IPS-18c (cell line): ENCODE results near the gene RIMKLB.

ENCODE experiments used
- H3K4me3 ChIP-seq: 2 replicates; pipeline ENCODE4 v1.7.0; 2013; ENCODE audit warnings: low read depth, mild to moderate bottlenecking, low read length, moderate library complexity; ENCODE audit not compliant: insufficient read depth
- H3K9me3 ChIP-seq: one replicate; pipeline ENCODE4 v1.6.1; 2013; ENCODE audit warnings: mild to moderate bottlenecking, low read length, moderate library complexity; ENCODE audit not compliant: control insufficient read depth, insufficient read depth

RIMKLB gene

DNA sequence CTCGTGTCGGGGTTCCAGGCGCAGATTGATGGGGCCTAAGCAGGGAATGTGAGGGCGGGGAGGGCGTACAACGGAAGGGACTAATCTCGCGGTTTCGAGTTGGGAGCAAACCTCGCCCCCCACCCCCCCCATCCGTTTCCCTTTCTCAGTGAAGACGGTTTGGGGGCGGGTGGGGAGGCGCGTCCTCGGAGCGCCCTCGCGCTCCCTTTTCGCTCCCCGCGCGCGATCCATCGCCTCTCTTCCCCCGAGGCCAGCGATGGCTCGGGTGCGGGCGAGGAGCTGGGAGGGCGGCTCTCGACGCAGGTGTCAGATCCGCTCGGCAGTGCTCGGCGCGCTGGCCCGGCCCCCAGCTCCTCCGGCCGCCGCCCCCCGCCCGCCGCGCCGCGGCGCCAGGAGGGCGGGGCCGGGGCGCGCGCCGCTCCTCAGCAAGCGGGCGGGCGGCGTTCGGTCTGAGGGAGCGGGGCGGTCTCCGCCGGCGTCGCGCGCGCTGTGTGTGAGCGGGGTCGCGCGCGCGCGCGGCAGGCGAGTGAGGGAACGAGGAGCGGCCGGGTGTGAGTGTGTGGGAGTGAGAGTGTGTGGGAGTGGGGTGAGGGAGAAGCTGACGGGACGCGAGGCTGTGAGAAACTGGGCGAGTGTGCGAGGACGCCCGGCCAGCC is at the start of gene RIMKLB:
Gene RIMKLB, plus strand, starts transcription at position 516 of the 656 bp plus-strand sequence. CDS start 15,876 bp downstream, outside the sequence.
- H3K4me3 ChIP-seq: peak within 1 kb of the TSS; percentile 93

GRCh38 chr12:8648576-8649205 is 49.1 kb upstream of the RIMKLB start:
- Histone ChIP-seq H3K9me3 (no peaks in the 10 kb centered on the region), H3K4me3 (no peak overlapping the region)

More for the DNA sequence above, at the start of gene RIMKLB:
- H3K9me3 ChIP-seq: no peaks in the 10 kb centered on the region

GRCh38 chr12:8655421-8655820 is 42.4 kb upstream of the RIMKLB start:
- H3K4me3 ChIP-seq: no peak overlapping the region
- H3K9me3 ChIP-seq: no peaks in the 10 kb centered on the region

DNA sequence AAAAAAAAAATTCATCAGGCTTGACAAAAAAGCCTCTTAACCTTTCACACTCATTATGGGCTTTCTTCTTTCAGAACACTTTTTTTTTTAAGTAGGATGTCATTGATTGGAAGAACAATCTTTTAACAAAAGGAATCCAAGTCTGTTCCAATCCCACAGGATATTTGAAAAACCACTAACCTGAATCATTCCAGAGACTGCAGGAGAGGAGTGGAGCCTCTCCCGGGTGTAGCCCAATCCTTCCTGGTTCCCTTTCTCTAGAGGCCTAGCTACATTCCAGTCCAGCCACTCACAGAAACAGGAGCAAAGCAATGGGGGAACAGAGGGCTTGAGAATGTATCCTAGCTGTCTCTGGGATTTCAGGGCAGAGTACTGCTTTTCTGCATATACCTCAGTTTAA is 39.4 kb upstream of the RIMKLB start:
- Histone ChIP-seq H3K9me3 (no peaks in the 10 kb centered on the region), H3K4me3 (no peak overlapping the region)

DNA sequence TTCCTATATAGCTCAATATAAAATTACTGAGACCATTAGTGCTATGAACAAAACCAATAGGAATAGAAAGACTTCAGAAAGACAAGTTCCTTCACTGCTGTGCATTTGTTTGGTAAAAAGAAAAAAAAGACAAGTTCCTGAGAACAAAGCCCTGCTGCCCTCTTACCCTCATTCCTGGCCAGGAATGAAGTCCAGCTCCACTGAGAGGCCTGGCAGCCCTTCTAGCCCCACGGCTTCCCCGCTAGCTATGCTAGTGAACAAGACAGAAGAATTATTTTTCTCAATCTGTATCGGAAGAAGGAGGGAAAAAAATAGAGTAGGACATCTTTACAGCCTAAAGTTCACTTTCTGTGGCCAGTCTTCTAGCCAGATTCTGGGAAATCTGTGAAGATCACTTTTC is 36.8 kb upstream of the RIMKLB start:
- no peak overlapping the region for H3K4me3 ChIP-seq
- no peaks in the 10 kb centered on the region for H3K9me3 ChIP-seq

GRCh38 chr12:8661751-8662150 is 36.0 kb upstream of the RIMKLB start:
- Histone ChIP-seq H3K9me3 (no peaks in the 10 kb centered on the region), H3K4me3 (no peak overlapping the region)

DNA sequence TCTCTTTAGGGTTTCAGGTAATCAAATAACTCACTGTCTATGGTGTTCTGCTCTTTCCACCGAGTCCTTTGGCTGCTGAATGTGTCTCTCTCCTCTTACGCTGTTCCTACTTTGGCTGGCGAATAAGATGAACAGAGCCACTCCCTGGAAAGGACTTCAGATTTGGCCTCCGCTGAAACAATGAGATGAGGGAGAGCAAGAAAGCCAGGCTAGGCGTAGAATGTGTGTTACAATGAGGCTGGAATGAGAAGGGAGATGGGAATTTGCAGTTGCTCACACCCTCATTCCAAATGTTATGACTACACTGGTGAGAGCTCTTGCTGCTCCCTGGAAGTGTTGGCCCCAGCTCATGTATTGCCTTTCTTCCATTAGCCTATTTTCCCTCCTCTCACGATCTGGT is 35.2 kb upstream of the RIMKLB start, which contains the start of gene MFAP5:
Gene MFAP5, minus strand, starts transcription at position 234 of the 400 bp plus-strand sequence. CDS start 722 bp downstream, outside the sequence.
- Histone ChIP-seq H3K4me3 (no peak within 1 kb of the TSS), H3K9me3 (no peaks in the 10 kb centered on the region)

DNA sequence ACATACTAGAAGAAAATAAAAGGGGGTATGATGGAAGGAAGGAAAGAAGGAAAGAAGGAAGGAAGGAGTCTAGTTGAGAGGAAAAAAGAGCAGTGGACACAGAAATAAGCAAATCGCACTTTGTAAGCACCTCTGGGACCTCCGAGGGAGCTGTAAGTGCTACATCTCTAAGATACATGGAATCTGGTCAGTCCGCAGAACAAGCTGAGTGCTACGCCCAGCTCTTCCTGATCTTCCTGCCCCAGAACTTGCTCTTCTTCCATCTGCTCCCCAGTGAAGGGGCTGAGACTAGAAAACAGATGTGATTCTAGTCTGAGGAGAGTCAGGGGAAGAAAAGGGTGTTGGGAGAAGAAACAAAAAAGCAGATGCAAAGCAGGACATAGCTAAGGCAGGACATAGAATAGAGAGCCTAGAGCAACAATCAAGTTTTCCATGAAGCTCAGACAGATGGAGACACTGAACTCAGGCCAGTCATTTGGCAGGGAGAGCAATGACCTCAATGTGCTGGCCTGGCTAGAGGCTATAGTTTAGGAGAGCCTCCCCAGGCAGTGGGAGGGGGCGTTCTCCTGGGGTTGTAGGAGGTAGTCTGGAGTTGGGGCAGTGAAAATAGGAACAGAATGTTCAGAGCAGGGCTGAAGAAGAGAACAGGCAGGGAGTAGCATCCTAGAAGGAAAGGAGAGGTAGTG is 33.4 kb upstream of the RIMKLB start:
- H3K4me3 ChIP-seq: no peak overlapping the region

DNA sequence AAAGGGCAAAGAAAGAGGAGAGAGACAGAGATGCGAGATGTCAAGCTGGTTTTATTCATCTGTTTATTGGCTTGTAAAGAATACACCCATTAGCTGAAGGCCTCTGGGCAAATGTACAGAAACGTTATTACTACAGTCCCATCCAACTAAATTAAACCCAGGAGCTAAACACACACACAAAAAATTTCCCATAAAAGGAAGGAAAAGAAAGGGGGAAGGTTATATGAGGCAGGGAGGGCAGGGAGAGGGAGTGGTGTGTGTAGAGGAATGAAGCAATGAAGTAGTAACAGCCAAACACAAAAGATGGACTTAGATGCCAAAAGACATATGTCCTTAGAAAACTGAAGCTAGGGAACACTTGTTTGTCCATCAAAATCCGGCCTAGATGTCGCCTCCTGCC is 32.0 kb upstream of the RIMKLB start:
- Histone ChIP-seq H3K9me3 (no peaks in the 10 kb centered on the region), H3K4me3 (no peak overlapping the region)

More for the DNA sequence above, 33.4 kb upstream of the RIMKLB start:
- H3K9me3 ChIP-seq: no peaks in the 10 kb centered on the region

- H3K4me3 ChIP-seq: no peak overlapping the region
- no peaks in the 10 kb centered on the region for H3K9me3 ChIP-seq
Measured at GRCh38 chr12:8667270-8667669, 30.5 kb upstream of the RIMKLB start.

DNA sequence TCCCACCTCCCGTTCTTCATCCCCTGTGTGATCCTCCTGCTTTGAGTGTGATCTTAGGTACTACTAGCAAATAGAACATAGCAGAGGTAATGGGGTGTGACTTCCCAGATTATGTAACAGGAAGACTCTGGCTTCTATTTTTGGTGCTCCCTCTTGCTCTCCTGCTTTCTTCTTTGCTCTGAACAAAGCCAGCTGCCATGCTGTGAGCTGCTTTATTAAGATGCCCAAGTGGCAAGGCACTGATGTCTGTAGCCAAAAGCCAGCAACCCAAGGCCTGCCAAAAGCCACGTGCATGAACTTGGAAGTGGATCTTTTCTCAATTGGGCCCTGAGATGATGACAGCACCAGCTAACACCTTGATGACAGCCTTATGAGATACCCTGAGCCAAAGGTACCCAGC is 29.4 kb upstream of the RIMKLB start:
- Histone ChIP-seq H3K9me3 (no peaks in the 10 kb centered on the region), H3K4me3 (no peak overlapping the region)

- no peaks in the 10 kb centered on the region for H3K9me3 ChIP-seq
- no peak overlapping the region for H3K4me3 ChIP-seq
Measured at GRCh38 chr12:8672381-8672780, 25.4 kb upstream of the RIMKLB start.

GRCh38 chr12:8675591-8676036 is 22.2 kb upstream of the RIMKLB start:
- no peak overlapping the region for H3K4me3 ChIP-seq

GRCh38 chr12:8676651-8677050 is 21.1 kb upstream of the RIMKLB start:
- no peaks in the 10 kb centered on the region for H3K9me3 ChIP-seq
- H3K4me3 ChIP-seq: no peak overlapping the region

More at GRCh38 chr12:8675591-8676036, 22.2 kb upstream of the RIMKLB start:
- no peaks in the 10 kb centered on the region for H3K9me3 ChIP-seq

DNA sequence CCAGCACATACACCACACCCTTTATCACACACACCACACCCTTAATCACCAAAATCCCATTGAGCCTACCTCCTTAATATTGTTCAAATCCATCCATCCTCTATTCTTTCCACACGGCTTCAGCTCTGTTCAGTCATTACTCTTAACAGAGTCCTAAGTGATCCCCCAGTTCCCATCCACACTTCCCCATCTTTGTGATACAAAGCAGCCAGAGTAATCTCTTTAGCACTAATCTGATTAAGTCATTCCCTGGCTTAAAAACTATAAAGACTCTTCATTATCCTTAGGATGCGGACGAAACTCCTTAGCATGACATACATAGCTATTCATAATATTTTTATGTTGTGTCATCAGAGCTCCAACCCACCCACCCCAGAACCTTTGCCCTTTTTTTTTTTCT is 20.4 kb upstream of the RIMKLB start:
- Histone ChIP-seq H3K4me3 (no peak overlapping the region), H3K9me3 (no peaks in the 10 kb centered on the region)

DNA sequence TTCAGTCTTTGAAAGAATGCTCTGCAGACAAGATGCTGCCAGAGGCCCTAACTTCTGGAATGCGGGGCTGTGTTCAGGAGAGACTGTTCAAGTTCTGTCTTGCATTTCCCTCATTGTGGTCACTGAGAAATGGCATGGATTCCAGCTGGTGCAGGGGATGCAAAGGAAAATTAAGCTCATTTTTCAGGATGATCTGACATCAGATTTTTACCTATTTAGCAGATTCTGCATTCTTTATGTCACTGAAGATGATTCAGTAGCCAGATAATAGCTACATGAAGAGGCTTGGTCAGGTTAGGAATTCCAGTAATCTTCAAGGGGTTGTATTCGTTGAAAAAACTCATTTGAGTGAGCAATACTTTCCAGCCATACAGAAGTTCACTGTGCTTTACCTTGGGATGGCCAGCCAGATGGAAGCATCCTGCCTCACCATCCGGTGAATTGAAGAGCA is 19.1 kb upstream of the RIMKLB start:
- H3K4me3 ChIP-seq: no peak overlapping the region
- no peaks in the 10 kb centered on the region for H3K9me3 ChIP-seq

DNA sequence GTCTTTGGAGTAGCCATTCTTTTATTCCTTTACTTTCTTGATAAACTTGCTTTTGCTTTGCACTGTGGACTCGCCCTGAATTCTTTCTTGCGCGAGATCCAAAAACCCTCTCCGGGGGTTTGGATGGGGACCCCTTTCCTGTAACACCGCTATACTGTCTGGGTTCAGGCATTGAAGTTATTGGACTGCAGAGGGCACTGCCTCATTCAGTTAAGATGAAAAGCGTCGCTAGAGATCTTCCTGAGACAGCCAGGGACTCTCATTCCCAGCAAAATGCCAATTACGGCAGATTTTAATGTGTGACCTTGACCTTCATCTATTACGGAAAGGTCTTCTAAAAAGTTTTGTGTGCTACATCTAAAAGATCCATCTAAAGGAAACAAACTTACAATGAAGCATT is 17.3 kb upstream of the RIMKLB start:
- no peaks in the 10 kb centered on the region for H3K9me3 ChIP-seq
- H3K4me3 ChIP-seq: no peak overlapping the region
